DMS 273 (cell line): ENCODE data around the gene INSL3.
"Not testable (repeated sequence)": the region's sequence is repeated elsewhere in the genome, so short reads cannot be mapped to it uniquely, and the experiment has no call there.

Source experiments
- DNase-seq: peaks from one replicate; lab custom pipeline; 2025; ENCODE audit not compliant: unreplicated experiment; lab: John Stamatoyannopoulos, UW

Gene INSL3

GRCh38 chr19:17790059-17790780, 31.1 kb downstream of the INSL3 start:
- no peak for DNase-seq

DNA sequence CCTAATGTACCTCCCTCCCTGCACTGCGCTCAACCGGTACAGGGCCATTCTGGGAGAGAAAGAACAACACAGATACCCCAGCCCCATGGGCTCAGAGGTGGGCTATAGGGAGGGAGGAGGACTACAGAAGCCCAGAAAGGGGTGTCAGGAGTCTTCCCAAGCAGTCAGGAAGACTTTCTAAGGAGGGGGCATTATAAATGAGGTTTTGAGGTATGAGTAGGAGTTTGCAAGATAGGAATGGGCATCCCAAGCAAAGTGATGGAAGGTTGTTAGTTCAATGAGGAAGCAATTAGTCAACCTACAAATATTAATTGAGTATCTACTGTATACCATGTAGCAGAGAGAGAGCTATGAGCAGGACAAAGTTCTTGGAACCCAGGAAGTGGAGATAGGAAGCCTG, 32.7 kb downstream of the INSL3 start:
- no peak for DNase-seq

DNA sequence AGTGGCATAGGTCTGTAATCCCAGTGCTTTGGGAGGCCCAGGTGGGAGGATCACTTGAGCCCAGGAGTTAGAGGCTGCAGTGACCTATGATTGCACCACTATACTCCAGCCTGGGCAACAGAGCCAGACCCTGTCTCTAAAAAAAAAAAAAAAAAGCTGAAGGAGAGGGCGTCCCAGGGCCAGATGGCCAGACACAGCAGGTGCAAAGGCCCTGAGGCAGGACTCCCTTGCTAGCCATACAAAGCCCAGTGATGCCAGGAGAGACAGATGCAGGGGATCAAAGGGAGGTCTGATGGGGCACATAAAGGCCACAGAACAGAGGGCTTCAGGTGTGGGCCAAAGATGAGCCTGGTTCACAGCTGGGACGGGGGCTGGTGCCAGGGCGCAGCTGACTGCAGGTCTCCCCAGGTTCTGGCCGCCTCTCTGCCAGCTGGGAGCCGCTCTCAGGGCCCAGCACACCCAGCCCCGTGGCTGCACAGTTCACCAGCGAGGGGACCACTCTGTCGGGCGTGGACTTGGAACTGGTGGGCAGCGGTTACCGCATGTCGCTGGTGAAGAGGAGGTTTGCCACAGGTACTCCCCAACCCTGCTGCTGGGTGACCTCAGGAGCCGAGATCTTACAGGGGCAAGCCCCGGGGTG, 33.9 kb downstream of the INSL3 start:
- peak; percentile 30 for DNase-seq

GRCh38 chr19:17784201-17785008, 36.9 kb downstream of the INSL3 start:
- DNase-seq, result peak; percentile 90

DNA sequence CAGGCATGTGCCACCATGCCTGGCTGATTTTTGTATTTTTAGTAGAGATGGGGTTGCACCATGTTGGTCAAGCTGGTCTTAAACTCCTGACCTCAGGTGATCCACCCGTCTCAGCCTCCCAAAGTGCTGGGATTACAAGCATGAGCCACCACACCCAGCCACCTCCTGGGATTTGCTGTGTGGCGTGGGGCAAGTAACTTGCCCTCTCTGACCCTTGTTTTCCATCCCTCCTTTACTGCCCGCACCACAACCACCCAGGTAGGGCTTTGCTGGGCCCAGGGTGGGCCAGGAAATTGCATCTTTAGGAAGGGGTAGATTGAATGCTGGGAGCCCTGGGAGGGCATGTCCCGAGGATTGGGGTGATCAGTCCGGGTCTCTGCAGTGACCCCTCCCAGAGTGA, 37.6 kb downstream of the INSL3 start:
- not testable (repeated sequence) for DNase-seq

GRCh38 chr19:17780781-17781180, 40.5 kb downstream of the INSL3 start:
- DNase-seq, result no peak

DNA sequence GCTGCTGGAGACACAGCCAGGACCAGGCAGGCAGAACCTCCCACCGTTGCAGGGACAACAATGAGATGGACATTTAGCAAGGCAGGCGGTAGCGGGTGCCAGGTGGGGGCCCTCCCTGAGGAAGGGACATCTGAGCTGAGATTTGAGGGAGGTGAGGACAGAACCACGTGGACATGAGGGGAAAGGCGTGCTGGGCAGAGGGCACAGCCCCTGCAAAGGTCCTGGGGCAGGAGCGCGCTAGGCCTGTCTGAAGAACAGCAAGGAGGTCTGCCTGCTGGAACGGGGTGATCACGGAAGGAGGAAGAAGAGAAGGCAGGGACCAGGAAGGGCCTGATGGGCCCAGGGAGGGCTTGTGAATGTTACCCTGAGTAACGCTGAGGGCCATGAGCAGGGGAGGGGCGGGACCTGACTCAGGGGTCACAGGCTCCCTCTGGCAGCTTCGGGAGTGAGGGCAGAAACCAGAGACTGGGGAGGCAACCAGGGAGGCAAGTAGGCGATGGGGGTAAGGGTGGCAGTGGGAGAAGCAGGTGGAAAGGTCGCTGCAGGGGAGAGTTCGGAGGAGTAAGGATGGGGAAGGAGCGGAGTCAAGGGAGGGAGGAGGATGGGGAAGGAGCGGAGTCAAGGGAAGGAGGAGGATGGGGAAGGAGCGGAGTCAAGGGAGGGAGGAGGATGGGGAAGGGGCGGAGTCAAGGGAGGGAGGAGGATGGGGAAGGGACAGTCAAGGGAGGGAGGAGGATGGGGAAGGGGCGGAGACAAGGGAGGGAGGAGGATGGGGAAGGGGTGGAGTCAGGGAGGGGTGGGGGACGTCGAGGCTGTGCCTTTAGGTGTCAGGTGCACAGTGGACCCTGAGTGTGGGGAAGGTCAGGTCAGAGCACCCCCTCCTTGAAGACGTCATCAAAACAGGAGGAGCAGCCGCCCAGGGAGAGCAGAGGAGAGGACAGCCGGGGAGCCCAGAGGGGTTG, 42.1 kb downstream of the INSL3 start:
- peak; percentile 31 for DNase-seq

DNA sequence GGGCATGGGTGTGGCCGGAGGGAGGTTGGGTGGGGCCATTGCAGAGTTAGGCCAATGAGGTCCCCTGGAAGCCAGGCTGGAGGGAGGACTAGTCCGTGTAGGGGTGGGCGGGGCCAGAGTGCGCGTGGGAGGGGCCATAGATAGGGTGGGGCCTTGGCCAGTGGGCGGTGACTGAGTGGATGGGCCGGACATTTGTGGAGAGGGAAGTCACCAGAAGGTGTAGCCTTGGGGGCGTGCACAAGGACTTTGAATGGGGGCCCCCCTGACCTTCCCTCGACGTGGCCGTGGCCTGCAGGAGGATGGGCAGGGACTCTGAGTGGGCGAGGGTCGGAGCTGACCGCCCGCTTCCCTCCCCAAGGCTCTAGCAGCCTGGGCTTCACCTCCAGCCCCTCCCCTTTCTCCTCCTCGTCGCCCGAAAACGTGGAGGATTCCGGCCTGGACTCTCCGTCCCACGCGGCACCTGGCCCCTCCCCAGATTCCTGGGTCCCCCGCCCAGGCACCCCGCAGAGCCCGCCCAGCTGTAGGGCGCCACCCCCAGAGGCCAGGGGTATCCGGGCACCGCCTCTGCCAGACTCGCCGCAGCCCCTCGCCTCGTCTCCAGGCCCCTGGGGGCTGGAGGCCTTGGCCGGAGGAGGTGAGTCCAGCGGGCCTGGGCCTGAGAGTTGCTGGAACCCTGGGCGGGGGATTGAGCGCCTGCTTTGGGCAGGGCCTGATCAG, 42.9 kb downstream of the INSL3 start:
- peak; percentile 50 for DNase-seq

GRCh38 chr19:17777840-17778239, 43.5 kb downstream of the INSL3 start:
- not testable (repeated sequence) for DNase-seq

DNA sequence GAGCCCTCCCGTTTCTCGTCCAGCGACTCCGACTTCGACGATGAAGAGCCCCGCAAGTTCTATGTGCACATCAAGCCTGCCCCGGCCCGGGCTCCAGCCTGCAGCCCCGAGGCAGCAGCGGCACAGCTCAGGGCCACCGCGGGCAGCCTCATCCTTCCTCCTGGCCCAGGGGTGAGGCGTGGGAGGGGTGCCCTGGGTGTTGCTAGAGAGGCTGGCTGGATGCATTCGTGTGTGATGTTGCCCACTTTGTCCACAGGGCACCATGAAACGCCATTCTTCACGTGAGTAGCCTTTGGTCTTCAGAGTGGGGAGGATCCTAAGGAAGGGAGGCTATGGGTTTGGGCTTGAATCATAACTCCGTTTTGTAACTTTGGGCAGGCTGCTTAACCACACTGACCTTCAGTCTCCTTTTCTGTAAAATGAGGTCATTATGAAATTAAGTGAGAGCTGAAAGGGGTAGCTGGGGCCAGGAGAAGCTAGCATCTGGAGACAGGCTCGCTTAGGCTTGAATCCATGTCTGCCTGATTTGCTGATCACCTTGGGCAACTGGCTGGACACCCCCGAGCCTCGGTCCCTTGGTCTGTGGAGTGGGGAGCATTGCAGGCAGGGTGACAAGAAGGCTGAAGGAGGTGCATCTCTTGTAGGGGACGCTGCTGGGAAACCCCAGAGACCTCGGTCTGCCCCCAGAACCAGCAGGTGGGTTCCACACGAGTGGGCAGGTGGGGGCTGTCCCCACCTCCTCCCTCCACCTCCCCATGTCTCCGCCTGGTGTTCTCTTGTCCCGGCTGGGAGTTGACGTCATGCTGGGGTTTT, 45.1 kb downstream of the INSL3 start:
- DNase-seq, result no peak

- DNase-seq, result peak; percentile 52
Measured at GRCh38 chr19:17775245-17775927, 45.9 kb downstream of the INSL3 start.

- DNase-seq, result peak; percentile 62
Measured at GRCh38 chr19:17772172-17772571, 49.1 kb downstream of the INSL3 start.

GRCh38 chr19:17770613-17771012, 50.7 kb downstream of the INSL3 start:
- DNase-seq, result no peak

DNA sequence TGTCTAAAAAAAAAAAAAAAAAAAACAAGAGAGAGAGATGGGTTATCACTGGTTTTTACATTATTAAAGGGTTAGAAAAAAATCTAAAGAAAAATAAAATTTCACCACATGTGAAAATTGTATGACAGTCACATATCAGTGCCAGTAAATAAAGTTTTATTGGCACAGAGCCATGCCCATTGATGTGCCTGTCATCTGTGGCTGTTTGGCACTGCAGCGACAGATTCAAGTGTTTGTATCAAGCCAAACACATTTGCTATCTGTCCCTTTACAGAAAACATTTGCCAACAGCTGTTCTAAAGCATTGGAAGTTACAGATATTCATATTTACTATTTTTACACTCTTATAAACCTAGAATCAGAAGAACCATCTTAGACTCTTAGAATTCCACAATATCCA, 53.8 kb downstream of the INSL3 start:
- no peak for DNase-seq

DNA sequence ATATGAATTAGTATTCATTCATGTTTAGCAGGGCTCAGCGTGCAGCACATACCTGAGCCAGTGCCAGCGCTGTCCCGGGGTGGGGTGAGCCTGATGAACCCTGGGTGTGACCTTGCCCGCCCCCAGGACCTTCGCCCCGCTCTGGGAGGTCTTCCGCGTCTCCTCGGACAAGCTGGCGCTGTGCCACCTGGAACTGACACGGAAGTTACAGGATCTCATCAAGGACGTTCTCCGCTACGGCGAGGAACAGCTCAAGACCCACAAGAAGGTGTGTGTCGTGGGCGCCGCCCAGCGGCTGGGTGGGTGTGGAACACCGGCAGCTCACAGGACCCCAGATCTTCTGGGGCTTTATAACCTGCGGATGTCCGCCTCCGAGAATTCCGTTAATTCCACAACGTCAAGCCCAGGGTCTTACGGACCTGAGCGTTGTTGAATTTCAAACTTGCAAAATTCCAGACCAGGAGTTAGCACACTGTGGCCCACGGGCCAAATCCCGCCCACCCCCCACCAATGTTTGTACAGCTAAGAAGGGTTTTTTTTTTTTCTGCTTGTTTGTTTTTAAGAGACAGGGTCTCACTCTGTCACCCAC, 54.7 kb downstream of the INSL3 start:
- DNase-seq, result peak; percentile 95
